ENCODE measurements around the gene TNPO2. TPM values are rescaled to one million over a fixed set of nuclear protein-coding genes. Genes with fewer than 3 reads are reported as not detected.

Gene TNPO2
- total and polyA plus RNA-seq, 2 of the 13 experiments (the other 11 are each of a cell fraction or from before 2014, with no cell fraction given): 31.7 to 61.0 TPM

GRCh38 chr19:12696366-12697335, 27.1 kb downstream of the TNPO2 start, which contains the start of gene FBXW9 (continued):
- peak; percentile 68 for TF ChIP-seq ISL2 (CRISPR knock-in tag; IDR thresholded peaks at IDR 0.05)
- TF ChIP-seq RAD21 (CRISPR knock-in tag; IDR thresholded peaks at IDR 0.05): peak; percentile 52; the same call in 1 of the 2 replicates
- TF ChIP-seq ZBTB42 (CRISPR knock-in tag; IDR thresholded peaks at IDR 0.05): no peak
- TF ChIP-seq ZSCAN21 (CRISPR knock-in tag; IDR thresholded peaks at IDR 0.05; ENCODE audit: borderline replicate concordance): no peak; the same call in 1 of the 2 replicates
- TF ChIP-seq MIER3 (CRISPR knock-in tag; IDR thresholded peaks at IDR 0.05; ENCODE audit: borderline replicate concordance): peak; percentile 78; the same call in 1 of the 2 replicates
- TF ChIP-seq EHMT2 (IDR thresholded peaks at IDR 0.05; ENCODE audit: borderline replicate concordance, low read depth, low read length): no peak
- no peak for TF ChIP-seq ADNP (CRISPR knock-in tag; IDR thresholded peaks at IDR 0.05)
- 0 out of 2 replicates have a peak, but pooled peaks have one; percentile 48 for TF ChIP-seq ZNF136 (CRISPR knock-in tag; IDR thresholded peaks at IDR 0.05; ENCODE audit: low read depth)
- TF ChIP-seq MLXIP (CRISPR knock-in tag; IDR thresholded peaks at IDR 0.05; ENCODE audit: borderline replicate concordance): no peak
- TF ChIP-seq ZSCAN25 (CRISPR knock-in tag; IDR thresholded peaks at IDR 0.05): 0 out of 2 replicates have a peak, but pooled peaks have one; percentile 26
- no peak for TF ChIP-seq RFXANK (CRISPR knock-in tag; IDR thresholded peaks at IDR 0.05)
- TF ChIP-seq ZNF720 (CRISPR knock-in tag; IDR thresholded peaks at IDR 0.05): no peak
- TF ChIP-seq HOXA7 (CRISPR knock-in tag; IDR thresholded peaks at IDR 0.05): no peak
- TF ChIP-seq, protein P1, sequence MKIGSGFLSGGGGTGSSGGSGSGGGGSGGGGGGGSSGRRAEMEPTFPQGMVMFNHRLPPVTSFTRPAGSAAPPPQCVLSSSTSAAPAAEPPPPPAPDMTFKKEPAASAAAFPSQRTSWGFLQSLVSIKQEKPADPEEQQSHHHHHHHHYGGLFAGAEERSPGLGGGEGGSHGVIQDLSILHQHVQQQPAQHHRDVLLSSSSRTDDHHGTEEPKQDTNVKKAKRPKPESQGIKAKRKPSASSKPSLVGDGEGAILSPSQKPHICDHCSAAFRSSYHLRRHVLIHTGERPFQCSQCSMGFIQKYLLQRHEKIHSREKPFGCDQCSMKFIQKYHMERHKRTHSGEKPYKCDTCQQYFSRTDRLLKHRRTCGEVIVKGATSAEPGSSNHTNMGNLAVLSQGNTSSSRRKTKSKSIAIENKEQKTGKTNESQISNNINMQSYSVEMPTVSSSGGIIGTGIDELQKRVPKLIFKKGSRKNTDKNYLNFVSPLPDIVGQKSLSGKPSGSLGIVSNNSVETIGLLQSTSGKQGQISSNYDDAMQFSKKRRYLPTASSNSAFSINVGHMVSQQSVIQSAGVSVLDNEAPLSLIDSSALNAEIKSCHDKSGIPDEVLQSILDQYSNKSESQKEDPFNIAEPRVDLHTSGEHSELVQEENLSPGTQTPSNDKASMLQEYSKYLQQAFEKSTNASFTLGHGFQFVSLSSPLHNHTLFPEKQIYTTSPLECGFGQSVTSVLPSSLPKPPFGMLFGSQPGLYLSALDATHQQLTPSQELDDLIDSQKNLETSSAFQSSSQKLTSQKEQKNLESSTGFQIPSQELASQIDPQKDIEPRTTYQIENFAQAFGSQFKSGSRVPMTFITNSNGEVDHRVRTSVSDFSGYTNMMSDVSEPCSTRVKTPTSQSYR (CRISPR knock-in tag; IDR thresholded peaks at IDR 0.05; ENCODE audit: borderline replicate concordance): no peak
- no peak for TF ChIP-seq LCORL (IDR thresholded peaks at IDR 0.05)
- TF ChIP-seq LCORL (CRISPR knock-in tag; IDR thresholded peaks at IDR 0.05): 0 out of 2 replicates have a peak, but pooled peaks have one; percentile 22
- TF ChIP-seq, protein P2, sequence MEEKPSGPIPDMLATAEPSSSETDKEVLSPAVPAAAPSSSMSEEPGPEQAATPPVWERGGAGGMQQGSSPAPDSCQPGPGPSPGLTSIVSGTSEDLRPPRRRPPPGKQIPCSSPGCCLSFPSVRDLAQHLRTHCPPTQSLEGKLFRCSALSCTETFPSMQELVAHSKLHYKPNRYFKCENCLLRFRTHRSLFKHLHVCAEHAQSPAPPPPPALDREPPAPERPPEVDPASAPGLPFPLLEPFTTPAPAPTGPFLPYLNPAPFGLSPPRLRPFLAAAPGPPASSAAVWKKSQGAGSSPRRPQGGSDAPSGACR (CRISPR knock-in tag; IDR thresholded peaks at IDR 0.05): peak; percentile 46; the same call in 1 of the 2 replicates
- no peak for TF ChIP-seq CSRNP2 (CRISPR knock-in tag; conservative IDR thresholded peaks at IDR 0.05; ENCODE audit: low read depth)
- TF ChIP-seq NKX3-1 (CRISPR knock-in tag; IDR thresholded peaks at IDR 0.05): peak; percentile 63; the same call in 1 of the 2 replicates
- TF ChIP-seq TBP (CRISPR knock-in tag; IDR thresholded peaks at IDR 0.05): 0 out of 2 replicates have a peak, but pooled peaks have one; percentile 18
- peak; percentile 33; the same call in 1 of the 2 replicates for TF ChIP-seq ZNF430 (CRISPR knock-in tag; IDR thresholded peaks at IDR 0.05)
- TF ChIP-seq RBM22 (optimal IDR thresholded peaks at IDR 0.05; ENCODE audit: low read length): peak; percentile 99
